Neural progenitor cell (in vitro differentiated cells): ENCODE data around the gene TSGA10.

Experiments
- EZH2 ChIP-seq: fragments of 200-600 bp; sonication (generic); IDR thresholded peaks from 2 replicates; pipeline ENCODE4 v1.6.1; 2017; ENCODE audit warnings: antibody characterized with exemption, mild to moderate bottlenecking, moderate library complexity
- TF ChIP-seq, protein P1 (sequence below): fragments of 200-600 bp; sonication (generic); IDR thresholded peaks from 2 replicates; pipeline ENCODE4 v1.5.1; 2017; ENCODE audit warnings: antibody characterized with exemption, mild to moderate bottlenecking

DNA sequence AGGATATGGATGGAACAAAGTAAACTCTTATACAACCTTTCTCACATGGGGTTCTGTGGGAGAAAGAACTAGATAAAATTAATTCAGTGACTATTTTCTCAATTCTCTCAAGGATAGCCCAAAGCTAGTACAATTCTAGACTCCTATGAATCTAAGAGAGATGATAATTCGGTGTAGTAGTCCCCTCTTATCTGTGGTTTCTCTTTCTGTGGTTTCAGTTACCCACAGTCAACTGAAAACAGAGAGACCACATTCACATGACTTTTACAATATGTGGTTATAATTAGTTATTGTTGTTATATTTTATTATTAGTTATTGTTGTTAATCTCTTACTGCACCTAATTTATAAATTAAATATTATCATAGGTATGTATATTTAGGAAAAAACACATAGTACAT lies 66.7 kb downstream of the TSGA10 start:
- TF ChIP-seq, protein P1, sequence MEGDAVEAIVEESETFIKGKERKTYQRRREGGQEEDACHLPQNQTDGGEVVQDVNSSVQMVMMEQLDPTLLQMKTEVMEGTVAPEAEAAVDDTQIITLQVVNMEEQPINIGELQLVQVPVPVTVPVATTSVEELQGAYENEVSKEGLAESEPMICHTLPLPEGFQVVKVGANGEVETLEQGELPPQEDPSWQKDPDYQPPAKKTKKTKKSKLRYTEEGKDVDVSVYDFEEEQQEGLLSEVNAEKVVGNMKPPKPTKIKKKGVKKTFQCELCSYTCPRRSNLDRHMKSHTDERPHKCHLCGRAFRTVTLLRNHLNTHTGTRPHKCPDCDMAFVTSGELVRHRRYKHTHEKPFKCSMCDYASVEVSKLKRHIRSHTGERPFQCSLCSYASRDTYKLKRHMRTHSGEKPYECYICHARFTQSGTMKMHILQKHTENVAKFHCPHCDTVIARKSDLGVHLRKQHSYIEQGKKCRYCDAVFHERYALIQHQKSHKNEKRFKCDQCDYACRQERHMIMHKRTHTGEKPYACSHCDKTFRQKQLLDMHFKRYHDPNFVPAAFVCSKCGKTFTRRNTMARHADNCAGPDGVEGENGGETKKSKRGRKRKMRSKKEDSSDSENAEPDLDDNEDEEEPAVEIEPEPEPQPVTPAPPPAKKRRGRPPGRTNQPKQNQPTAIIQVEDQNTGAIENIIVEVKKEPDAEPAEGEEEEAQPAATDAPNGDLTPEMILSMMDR = no peak
- no peak for TF ChIP-seq EZH2
